Left renal cortex interstitium (tissue), 4 donors: ENCODE data around the gene AGAP5. TPM values are rescaled to one million over a fixed set of nuclear protein-coding genes. Genes with fewer than 3 reads are reported as not detected.
"Not testable (repeated sequence)": the region's sequence is repeated elsewhere in the genome, so short reads cannot be mapped to it uniquely, and the experiment has no call there.

Experiments
- DNase-seq, 4 donors: peaks; one replicate each; pipeline ENCODE4 v3.0.0-alpha.2; 2013; ENCODE audit warnings: low read depth in 4 of 4, low spot score in 2 of 4, missing footprints in 1 of 4
- polyA plus RNA-seq, 4 donors: library from polyadenylated mRNA; unstranded; fragments of 120-200 nt; gene quantifications; one replicate each; pipeline ENCODE4 v1.2.1, GENCODE V29; 2013; ENCODE audit not compliant: insufficient read length in 4 of 4

The AGAP5 gene
- polyA plus RNA-seq, 4 donors, result 8.1 to 37.7 (median 18.6) TPM

GRCh38 chr10:73715179-73716156 lies 17.6 kb upstream of the AGAP5 start:
- not testable (repeated sequence) for DNase-seq

GRCh38 chr10:73714483-73714882 lies 16.6 kb upstream of the AGAP5 start:
- DNase-seq, result not testable (repeated sequence)

GRCh38 chr10:73713912-73714311 lies 16.0 kb upstream of the AGAP5 start:
- DNase-seq, result not testable (repeated sequence)

- DNase-seq, result not testable (repeated sequence)
Observed at GRCh38 chr10:73711683-73712082, 13.8 kb upstream of the AGAP5 start.

- not testable (repeated sequence) for DNase-seq
Observed at GRCh38 chr10:73708122-73708521, 10.2 kb upstream of the AGAP5 start.

GRCh38 chr10:73707628-73708027 lies 9.7 kb upstream of the AGAP5 start:
- not testable (repeated sequence) for DNase-seq

- DNase-seq, result not testable (repeated sequence)
Observed at GRCh38 chr10:73706488-73706887, 8.6 kb upstream of the AGAP5 start.

- DNase-seq, result not testable (repeated sequence)
Observed at GRCh38 chr10:73705506-73706072, 7.7 kb upstream of the AGAP5 start.

GRCh38 chr10:73703924-73704323 lies 6.0 kb upstream of the AGAP5 start:
- not testable (repeated sequence) for DNase-seq

- DNase-seq, result not testable (repeated sequence)
Observed at GRCh38 chr10:73698819-73699218, 910 bp upstream of the AGAP5 start.

- not testable (repeated sequence) for DNase-seq
Observed at GRCh38 chr10:73695302-73695701, 2.6 kb downstream of the AGAP5 start.

GRCh38 chr10:73690755-73691154 lies 7.2 kb downstream of the AGAP5 start:
- DNase-seq, result not testable (repeated sequence)

GRCh38 chr10:73689596-73689995 lies 8.3 kb downstream of the AGAP5 start:
- DNase-seq, result not testable (repeated sequence)

GRCh38 chr10:73687641-73688040 lies 10.3 kb downstream of the AGAP5 start:
- DNase-seq, result not testable (repeated sequence)

- DNase-seq, result not testable (repeated sequence)
Observed at GRCh38 chr10:73674546-73674945, 23.4 kb downstream of the AGAP5 start.

GRCh38 chr10:73668378-73668777 lies 29.5 kb downstream of the AGAP5 start:
- not testable (repeated sequence) for DNase-seq

- DNase-seq, result not testable (repeated sequence)
Observed at GRCh38 chr10:73666153-73666809, 31.6 kb downstream of the AGAP5 start.

- not testable (repeated sequence) for DNase-seq
Observed at GRCh38 chr10:73665581-73665980, 32.3 kb downstream of the AGAP5 start.

- DNase-seq, result not testable (repeated sequence)
Observed at GRCh38 chr10:73664156-73665040, 33.5 kb downstream of the AGAP5 start.

GRCh38 chr10:73663621-73664020 lies 34.3 kb downstream of the AGAP5 start:
- DNase-seq, result not testable (repeated sequence)
